GM19193 (cell line): Measurements from ENCODE around the gene DEPDC5.

ENCODE experiments used
- POLR2A ChIP-seq: IDR thresholded peaks from 4 replicates; pipeline ENCODE4 v1.6.1; 2011; ENCODE audit not compliant: insufficient read depth, insufficient read length; ENCODE audit errors: extremely low read depth

DEPDC5 gene

DNA sequence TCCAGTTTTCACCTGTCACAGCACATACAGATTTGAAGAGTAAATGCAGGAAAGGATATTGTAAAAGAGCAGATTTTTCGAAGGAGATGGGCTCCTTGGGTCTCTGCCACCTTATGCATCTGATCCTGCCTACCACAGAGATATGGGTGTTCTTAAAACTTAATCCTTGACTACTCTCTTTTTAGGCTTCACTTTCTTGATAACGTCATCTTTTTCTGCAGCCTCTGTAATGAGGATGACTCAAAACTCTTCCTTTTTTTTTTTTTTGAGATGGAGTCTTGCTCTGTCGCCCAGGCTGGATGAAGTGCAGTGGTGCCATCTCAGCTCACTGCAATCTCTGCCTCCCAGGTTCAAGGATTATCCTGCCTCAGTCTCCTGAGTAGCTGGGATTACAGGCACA, 11.7 kb upstream of the DEPDC5 start:
- TF ChIP-seq POLR2A = no peak

DNA sequence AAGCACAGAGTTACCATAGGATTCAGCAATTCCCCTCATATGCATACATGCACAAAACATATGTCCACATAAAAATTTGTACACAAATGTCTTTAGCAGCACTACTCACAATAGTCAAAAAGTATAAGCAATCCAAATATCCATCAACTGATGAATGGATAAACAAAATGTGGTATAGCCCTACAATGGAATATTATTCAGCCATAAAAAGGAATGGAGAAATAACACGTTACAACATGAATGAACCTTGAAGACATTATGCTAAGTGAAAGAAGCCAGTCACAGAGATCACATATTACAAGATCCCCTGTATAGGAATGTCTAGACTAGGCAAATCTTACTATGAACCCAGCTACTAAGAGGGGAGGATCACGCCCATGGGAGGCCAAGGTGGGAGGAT, 11.1 kb upstream of the DEPDC5 start:
- TF ChIP-seq POLR2A = no peak

DNA sequence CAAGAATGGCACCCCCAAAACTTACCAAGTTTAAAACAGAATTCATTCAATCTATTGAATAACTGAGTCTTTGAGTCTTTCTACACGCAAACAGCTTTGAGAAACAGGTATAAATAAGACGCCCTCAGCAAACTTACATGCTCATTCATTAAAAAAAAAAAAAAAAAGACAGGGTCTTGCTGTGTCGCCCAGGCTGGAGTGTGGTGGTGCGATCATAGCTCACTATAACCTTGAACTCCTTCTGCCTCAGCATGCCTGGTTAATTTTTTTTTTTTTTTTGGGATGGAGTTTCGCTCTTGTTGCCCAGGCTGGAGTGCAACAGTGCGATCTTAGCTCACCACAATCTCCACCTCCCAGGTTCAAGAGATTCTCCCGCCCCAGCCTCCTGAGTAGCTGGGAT, 9.9 kb upstream of the DEPDC5 start:
- no peak for TF ChIP-seq POLR2A

DNA sequence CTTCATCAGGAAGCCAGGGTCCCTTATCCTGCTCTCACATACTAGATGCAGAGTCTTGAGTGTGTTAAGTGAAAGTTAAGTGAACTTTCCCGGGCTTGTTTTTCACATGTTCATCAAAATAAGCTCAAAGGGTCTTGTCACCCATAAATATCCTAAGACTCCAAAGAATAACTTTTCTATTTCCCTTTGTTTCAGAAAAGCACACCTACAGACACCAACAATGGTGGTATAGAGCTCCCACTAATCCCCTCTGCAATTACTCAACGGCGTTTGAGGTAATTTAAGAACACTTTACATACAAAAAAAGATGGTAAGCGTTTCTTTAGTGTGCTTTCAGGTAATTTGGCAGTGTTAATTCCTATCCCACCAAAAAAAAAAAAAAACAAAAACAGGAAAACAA, 6.4 kb upstream of the DEPDC5 start:
- TF ChIP-seq POLR2A = no peak

DNA sequence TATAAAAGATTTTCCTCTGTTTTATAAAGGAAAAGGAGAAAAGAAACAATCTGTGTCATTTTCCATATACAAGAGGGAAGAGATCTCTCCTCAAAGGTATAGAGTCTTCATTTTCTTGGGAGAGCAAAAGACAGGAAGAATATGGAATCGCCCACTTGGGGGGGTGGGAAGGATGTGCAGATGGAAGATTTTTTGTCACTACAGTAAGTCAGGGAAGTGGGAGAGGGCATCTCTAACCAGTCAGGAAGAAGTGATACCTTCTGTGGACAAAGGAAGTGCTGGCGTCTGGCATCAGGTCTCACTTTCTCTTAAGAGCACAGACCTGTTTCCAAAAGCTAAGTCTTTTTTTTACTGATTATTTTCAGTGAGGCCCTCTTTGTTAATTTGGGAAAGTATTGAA, 5.3 kb upstream of the DEPDC5 start:
- no peak for TF ChIP-seq POLR2A

DNA sequence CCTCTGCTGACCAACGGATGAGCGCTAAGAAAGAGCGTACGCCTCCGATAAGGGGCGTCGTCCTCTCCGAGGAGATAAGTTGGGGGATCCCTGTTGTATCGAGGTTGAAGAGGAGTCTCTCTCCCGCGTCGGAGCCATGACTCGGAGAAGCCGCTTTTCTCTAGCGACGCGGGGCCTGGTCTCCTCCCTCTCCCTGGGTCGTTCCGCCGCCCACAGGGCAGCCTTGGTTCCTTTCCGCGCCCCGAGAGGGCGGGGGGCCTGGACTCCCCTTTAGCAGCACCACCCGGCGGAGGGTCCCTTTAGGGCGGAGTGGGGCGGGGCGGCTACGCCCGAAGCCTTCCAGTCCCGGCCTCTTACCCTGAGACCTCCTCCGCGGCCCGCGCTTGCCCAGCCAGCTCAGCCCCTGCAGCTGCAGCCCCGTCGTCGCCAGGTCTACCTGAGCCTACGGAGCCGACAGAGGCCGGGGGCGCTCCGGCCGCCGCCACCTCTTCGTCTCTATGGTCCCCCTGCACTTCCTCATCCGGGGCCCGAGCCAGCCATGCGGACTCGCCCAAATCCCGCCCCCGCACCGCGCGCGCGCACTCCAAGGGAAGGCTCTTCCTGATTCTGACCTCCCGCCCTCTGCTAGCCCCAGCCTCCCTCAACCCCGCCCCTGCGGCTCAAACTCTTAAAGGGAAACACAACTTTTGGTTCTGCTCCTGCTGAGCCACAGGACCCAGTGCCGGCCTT, 4.0 kb upstream of the DEPDC5 start, which contains the start of gene PRR14L:
Gene PRR14L (minus strand): TSS at position 497 of the 729 bp plus-strand sequence. CDS start 11,272 bp downstream, outside the sequence.
- TF ChIP-seq POLR2A = peak; percentile 96

DNA sequence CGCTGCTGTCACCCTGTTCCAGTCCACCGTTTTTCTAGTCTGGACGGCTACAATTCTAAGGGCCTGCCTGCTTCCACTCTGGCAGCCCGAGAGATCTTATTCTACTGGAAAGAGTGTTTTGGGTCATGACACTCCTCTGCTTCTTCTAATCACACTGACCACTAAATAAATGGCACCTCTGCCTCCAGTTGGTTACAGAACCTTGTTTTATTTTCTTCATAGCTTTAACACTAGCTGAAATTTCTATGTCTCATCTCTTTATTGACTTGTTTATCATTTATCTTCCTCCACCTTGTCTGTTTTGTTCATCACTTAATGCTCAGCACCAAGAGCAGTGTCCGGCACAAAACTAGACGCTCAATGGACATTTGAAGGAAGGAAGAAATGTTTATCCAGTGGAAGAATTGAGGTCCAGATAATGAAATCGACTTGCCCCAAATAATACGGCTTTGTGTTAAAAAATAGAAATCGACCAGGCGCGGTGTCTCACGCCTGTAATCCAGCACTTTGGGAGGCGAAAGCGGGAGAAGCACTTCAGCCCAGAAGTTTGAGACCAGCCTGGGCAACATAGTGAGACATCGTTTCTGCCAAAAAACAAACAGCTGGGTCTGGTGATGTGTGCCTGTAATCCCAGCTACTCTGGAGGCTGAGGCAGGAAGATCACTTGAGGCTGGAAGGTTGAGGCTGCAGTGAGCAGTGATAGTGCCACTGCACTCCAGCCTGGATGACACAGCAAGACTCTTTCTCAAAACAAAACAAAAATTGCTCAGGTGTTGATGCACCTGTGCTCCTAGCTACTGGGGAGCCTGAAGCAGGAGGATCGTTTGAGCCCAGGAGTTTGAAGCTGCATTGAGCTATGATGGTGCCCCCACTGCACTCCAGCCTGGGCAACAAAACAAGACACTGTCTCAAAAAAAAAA, 3.2 kb upstream of the DEPDC5 start:
- no peak for TF ChIP-seq POLR2A

DNA sequence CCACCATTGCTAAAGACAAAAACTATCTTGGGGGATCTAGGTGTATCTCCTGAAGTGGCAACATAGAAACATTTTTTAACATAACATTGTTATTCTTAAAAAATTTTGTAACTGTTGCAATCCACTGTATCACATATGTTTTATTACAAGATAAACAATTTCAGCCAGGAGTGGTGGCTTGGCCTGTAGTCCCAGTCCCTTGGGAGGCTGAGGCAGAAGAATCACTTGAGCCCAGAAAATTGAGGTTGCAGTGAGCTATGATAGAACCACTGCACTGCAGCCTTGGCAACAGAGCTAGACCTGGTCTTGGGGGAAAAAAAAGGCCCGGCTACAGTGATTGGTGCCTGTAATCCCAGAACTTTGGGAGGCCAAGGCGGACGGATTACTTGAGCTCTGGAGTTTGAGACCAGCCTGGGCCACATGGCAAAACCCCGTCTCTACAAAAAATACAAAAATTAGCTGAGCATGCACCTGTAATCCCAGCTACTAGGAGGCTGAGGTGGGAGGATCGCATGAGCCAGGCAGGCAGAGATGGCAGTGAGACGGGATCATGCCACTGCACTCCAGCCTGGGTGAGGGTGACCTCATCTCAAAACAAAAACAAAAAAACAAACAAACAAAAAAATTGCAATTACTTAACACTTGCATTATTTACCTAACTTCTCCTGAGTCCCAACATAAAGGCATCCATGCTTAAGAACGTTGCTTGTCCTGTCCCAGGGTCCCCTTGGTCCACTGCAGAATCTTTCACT, 1.5 kb upstream of the DEPDC5 start:
- no peak for TF ChIP-seq POLR2A

DNA sequence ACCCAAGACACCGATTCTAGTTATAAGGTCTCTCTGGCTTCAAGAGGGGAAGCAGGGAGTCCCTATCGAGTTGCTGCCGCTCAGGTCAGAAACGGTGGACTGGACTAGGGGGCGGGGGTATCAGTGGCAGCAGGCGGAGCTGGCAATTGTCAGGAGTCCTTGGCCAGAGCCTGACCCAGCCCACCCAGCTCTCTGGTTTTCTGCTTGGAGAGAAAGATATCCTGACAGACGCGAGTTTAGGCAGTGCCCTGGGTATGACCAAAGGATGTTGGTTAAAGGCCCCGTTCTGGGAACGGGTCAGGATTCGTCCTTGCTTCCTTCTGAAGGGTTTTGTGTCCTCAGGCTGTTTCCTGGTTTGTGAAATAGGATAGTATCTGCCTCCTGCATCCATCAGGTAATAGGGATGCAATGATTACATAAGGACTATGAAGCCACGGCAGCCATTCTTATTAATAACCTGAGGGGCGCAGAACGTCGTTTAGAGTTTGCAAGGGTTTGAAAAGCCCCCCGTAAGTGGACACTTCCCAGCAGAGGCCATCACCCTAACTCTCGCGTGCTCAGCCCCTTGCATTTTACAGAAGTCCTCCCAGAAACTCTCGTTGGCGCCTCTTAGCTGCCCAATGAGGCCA, 700 bp upstream of the DEPDC5 start:
- TF ChIP-seq POLR2A = no peak

DNA sequence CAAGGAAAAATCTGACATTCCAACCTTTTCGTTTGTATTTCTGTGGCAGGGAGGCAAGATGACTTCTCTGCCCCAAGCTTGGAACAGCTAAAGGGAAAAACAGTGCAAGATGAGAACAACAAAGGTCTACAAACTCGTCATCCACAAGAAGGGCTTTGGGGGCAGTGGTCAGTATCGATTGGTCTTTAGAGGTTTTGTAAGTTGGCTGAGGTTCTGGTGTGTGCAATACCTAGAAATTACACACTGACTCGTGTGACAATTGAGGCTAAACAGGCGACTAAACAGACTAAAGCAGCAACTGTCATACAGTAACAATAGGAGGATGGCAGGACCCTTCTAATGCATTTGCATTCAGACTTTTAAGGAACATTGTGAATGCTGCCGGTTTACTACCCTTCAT, 994 bp downstream of the DEPDC5 start:
- TF ChIP-seq POLR2A = no peak

DNA sequence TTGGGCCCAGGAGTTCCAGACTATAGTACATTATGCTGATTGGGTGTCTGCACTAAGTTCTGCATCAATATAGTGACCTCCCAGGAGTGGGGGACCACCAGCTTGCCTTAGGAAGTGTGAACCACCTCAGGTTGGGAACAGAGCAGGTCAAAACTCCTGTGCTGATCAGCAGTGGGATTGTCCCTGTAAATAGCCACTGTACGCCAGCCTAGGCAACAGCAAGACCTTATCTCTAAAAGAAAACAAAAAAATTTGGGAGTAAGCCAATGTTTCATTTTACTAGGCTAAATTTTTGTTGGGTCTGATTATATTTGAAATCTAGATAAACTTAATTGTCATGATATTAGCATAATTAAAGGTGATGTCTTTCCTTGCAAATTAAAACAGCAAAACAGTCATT, 3.4 kb downstream of the DEPDC5 start:
- TF ChIP-seq POLR2A = no peak

DNA sequence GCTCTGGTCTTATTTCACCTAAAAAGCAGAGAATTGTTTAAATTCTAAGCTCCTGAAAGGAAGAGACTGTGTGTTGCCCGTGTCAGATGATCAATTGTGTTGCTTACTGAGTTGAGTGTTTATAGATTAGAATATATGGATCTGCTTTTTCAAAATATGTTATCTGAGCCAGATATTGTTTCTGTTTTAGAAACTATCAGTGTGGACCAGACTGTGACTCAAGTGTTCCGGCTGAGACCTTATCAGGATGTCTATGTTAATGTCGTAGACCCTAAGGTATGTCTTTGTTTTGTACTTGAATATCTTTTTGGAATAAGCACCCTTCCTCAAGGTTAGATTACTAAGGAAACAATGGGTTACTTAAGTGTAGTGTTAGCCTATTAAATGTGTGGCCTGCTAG, 11.0 kb downstream of the DEPDC5 start:
- no peak for TF ChIP-seq POLR2A

DNA sequence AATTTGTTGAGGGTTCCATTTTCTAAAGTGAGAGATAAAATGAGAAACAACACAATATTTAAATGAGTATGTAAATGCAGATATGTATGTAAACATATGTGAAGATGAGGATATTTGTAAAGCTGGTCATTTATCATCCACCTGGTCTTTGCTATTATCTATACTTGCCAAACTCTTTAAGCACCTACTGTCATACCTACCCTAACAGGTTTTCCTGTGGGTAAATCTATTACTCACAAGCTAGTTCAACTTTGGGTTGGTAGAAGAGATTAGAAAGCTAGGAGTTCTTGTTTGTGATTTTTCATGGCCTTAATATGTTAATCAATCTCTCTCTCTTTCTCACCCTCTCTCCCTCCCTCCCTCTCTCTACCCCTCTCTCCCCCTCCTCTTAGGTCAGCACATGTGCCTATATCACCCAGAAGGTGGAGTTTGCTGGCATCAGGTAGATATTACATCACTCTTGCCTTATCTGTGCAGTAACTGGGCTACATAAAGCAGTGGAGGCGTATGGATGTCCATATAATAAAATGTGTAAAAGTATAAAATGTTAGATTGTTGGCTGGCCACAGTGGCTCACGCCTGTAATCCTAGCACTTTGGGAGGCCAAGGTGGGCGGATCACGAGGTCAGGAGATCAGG, 14.7 kb downstream of the DEPDC5 start:
- TF ChIP-seq POLR2A = no peak

DNA sequence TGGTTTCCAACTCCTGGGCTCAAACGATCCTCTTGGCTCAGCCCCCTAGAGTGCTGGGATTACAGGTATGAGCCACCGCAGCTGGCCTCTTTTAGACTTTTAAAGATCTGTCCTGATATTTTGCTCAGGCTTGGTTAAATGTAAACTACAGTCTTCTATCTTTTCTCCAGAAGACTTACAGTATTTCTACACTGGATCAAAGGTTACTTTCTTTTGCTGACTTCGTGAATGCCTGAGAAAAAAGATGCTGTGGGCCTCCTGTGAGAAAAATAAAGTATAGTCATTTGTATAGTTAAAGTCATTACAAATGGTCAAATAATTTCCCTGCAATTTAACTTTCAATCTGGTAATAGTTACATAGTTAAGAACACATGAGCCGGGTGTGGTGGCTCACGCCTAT, 19.6 kb downstream of the DEPDC5 start:
- no peak for TF ChIP-seq POLR2A

DNA sequence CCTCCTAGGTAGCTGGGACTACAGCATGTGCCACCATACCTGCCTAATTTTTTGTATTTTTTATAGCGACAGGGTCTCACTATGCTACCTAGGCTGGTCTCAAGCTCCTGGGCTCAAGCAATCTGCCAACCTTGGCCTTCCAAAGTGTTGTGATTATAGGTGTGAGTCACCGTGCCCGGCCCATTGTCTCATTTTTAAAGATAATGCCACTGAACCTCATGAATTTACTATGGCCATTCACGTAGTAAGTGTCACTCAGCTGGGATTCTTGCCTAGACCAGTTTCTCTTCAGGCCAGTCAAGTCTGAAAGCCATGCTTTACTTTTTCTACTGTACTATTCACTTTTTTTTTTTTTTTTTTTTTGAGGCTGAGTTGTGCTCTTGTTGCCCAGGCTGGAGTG, 22.4 kb downstream of the DEPDC5 start:
- no peak for TF ChIP-seq POLR2A

DNA sequence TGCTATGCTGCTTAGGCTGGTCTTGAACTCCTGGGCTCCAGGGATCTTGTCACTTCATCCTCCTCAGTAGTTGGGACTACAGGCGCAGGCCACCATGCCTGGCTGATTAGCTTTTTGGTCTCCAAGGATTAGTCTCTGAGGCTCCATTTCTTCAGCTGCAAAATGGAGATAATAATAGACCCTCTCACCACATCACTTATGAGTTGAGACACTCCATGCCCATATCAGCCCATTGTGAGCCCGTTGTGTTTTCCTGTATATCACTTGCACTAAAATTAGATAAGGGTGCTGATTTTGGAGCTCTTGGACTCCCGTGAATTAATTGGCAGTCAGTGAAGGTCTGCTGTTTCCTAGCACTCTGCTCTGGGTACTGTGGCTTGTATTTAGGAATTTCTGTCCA, 36.0 kb downstream of the DEPDC5 start:
- TF ChIP-seq POLR2A = no peak
